Measurements from ENCODE around the gene SUCNR1. TPM values are rescaled to one million over a fixed set of nuclear protein-coding genes. Genes with fewer than 3 reads are reported as not detected.
"Not testable (repeated sequence)": the region's sequence is repeated elsewhere in the genome, so short reads cannot be mapped to it uniquely, and the experiment has no call there.

The SUCNR1 gene
- total RNA-seq, 1 donor from 2014 or later: not detected

DNA sequence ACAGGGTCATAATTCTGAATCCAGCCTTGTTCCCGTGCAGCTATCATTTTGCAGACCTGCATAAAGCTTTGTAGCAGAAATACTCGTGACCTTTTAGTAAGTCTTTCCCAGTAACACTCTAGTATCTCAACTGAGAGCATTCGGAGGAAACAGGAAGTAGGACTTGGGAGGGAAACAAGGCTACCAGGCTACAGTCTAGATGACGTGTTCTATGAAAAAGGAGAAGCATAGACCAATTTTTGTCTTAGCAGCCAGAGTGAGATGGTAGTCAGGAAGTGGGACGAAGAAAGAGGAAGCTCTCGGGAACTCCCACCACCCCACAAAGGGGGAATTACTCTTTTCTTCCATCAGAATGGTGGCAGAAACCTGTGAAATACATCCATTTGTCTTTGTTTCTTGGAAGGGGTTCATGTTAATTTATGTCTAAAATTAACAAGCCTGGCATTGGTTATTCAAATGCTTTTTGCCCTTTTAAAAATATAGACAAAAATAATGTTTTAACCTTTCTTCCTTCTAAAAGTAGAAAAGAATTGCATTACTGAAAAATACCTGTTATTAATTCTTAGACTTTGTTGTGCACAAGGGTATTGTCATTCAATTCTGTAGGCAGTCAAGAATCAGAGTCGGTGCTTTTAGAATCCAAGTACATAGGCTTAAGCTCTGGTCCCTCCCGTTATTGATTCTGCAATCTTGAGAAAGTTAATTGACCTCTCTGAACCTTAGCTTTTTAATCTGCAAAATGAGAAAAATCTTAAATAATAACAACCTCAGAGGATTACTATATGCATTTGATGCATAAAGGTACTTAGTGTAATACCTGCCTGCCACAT lies 1.6 kb upstream of the SUCNR1 start:
- DNase-seq (ENCODE audit: low read depth in 2 of 2): peak; percentile 24 to 82

DNA sequence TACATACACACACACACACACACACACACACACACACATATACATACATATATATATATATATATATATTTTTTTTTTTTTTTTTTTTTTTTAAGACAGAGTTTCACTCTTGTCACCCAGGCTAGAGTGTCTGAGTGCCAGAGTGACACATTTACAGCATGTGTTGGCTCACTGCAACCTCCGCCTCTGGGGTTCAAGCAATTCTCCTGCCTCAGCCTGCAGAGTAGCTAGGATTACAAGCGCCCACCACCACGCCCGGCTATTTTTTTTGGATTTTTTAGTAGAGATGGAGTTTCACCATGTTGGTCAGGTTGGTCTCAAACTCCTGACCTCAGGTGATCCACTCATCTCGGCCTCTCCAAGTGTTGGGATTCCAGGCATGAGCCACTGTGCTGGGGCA lies 636 bp downstream of the SUCNR1 start:
- not testable (repeated sequence) for DNase-seq (ENCODE audit: low read depth in 2 of 2)

DNA sequence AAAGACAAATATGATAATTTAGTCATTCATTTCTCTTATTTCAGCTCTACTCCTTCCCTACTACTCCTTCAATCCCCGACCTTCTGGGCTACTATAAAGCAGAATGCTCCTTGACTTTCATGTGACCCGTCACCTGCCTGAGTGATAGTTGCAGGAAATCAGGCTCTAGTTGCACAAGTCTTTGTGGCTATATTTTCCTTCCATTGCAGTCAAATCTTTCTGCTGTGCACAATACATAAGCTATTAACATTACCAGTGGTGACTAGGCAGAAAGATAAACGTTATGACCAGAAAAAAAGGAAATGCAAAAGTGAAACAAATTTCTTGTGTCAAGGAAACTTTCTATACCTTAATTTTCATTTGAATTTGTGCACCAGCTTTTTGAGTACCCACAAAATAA lies 2.3 kb downstream of the SUCNR1 start:
- DNase-seq (ENCODE audit: low read depth in 2 of 2): no peak

DNA sequence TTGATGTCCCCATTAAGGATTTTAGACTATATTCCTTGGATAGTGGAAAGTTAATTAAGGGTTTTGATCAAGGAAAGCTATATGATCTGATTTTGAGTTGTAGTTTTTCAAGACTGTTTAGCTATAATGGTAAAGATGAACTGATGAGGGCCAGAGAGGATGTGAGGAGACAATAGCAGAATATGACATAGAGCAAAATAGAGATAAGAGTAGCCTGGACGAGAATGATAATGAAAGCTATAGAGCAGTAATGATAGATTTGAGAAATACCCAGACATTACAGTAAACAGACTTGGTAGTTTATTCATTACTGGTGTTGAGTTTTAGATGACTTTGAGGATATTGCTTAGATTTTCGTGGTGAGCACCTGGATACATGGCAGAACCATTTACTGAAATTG lies 3.8 kb downstream of the SUCNR1 start:
- DNase-seq (ENCODE audit: low read depth in 2 of 2): no peak

DNA sequence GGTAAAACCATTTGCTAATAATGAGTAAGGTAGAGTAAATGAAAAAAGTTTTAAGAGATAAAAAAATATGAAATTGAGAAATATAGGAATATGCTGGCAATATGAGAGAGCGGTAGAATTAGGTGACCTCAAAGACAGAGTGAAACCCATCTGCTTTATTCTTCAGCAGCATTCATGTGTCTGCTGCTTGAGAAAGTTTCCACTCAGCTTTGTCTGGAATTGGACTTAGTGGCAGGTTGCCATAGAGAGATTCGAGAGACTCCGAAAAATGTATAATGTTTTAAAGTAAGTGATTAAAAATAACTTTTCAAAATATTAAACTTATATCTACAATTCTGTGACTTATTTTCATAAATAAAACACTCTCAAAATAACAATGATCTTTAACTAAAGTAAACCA lies 5.0 kb downstream of the SUCNR1 start:
- no peak for DNase-seq (ENCODE audit: low read depth in 2 of 2)

DNA sequence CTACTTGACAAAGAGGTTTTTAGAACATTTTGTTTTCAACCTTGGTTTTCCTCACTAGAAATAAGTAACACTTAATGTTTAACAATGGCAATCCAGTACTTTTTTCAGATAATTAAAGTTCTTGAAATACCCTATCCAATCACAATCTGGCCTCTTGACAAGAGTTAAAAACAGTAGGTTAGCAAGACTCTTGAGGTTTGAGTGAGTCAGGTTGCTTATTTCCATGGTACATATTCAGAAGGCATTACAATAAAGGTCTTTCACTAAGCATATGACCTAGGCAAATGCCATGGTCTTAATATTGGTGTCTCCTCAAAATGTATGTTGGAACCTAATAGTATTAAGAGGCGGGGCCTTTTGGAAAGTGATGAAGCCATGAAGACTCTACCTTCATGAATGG lies 5.6 kb downstream of the SUCNR1 start:
- DNase-seq (ENCODE audit: low read depth in 2 of 2): no peak

DNA sequence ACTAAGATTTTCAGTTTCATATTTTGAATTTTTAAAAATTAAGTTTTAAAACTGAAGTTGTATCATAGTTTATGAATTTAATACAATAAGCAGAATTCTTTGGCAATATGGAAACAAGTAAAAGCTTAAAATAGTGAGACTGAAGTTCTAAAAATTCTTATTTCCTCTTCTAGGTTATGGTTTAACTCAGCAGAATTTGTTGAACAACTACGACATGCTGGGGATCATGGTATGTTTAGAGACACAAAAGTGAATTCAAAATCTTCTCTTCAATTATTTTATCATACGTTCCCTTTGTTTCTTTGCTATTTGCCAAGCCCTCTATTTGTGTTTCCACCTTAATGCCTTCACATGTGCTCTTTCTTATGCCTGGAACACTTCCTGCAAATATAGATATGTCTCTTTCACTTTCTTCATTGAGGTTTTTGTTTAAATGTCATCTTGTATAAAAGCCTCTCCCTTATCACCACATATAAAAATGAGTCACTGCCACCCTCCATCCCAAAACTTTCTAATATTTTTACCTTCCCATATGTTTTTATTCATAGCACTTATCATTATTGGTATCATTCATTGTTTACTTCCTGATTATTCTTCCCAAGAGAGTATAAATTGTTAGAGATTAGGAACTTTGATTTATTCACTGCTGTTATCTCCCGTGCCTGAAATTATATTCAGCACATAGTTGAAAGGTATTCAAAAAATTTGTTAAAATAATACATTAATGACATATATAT lies 6.4 kb downstream of the SUCNR1 start:
- no peak for DNase-seq (ENCODE audit: low read depth in 2 of 2)

DNA sequence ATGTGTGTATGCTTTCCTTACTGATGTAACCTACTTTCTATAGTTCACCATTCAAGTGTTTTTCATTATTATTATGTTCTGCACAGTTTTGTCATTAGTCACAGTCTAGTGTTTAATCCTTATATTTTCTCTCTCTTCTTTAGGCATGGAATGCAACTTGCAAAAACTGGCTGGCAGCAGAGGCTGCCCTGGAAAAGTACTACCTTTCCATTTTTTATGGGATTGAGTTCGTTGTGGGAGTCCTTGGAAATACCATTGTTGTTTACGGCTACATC lies 6.9 kb downstream of the SUCNR1 start:
- no peak for DNase-seq (ENCODE audit: low read depth in 2 of 2)

DNA sequence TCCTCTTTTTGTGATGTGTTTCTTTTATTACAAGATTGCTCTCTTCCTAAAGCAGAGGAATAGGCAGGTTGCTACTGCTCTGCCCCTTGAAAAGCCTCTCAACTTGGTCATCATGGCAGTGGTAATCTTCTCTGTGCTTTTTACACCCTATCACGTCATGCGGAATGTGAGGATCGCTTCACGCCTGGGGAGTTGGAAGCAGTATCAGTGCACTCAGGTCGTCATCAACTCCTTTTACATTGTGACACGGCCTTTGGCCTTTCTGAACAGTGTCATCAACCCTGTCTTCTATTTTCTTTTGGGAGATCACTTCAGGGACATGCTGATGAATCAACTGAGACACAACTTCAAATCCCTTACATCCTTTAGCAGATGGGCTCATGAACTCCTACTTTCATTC lies 7.7 kb downstream of the SUCNR1 start:
- DNase-seq (ENCODE audit: low read depth in 2 of 2): no peak

DNA sequence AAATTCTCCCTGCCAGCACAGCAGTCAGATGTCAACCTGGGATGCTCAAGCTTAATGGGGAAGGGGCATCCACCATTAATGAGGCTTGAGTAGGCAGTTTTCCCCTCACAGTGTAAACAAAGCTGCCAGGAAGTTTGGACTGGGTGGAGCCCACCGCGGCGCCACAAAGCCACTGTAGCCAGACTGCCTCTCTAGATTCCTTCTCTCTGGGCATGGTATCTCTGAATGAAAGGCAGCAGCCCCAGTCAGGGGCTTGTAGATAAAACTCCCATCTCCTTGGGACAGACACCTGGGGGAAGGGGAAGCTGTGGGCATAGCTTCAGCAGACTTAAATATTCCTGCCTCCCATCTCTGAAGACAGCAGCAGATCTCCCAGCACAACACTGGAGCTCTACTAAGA lies 12.0 kb downstream of the SUCNR1 start:
- DNase-seq (ENCODE audit: low read depth in 2 of 2): not testable (repeated sequence)

DNA sequence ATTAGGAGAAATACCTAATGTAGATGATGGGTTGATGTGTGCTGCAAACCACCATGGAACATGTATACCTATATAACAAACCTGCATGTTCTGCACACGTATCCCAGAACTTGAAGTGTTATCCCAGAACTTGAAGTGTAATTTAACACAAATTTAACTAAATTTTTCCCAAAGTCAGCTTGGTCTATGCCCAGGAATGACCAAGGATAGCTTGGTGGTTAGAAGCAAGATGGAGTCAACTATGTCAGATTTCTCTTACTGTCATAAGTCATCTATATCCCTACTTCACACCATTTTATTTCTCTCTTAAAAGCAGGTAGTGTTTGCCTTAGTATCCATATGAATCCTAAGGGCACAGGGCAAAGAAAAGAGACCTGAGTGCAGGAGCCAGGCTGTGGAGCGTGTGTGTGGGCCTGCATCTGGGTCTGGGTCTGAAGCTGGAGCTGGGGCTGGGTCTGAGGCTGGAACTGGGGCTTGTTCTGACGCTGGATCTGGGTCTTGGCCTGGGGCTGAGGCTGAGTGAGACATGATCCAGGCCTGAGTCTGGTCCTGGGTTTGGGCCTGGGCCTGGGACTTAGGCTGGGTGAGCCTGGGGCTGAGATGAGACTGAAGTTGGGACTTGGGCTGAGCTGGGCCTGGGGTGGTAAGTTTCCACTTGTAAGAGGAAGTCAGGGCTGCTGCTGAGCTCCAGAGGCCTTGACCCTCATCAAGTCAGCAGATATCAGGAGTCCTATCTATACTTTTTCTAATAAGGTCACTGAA lies 14.2 kb downstream of the SUCNR1 start:
- not testable (repeated sequence) for DNase-seq (ENCODE audit: low read depth in 2 of 2)

DNA sequence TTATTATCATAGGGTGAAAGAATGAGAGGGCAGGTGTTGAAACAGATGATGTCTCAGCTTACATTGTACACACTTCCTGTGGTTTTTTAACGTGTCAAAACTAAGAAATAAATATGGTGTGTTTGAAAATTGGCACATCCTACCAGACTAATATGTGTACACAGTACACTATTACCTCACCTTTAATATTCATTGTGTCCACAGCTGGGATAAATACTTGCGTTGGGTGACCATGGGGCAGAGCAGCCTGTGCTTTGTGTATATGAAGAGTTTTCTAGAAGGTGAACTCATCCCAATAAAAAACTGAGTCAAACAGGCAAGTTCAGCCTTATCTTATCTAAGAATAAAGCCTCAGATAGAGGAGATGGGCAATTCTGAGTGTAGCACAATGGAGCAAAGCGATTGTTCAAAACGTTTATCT lies 17.3 kb downstream of the SUCNR1 start:
- DNase-seq (ENCODE audit: low read depth in 2 of 2): peak in 1 of 2 donors; percentile 72

DNA sequence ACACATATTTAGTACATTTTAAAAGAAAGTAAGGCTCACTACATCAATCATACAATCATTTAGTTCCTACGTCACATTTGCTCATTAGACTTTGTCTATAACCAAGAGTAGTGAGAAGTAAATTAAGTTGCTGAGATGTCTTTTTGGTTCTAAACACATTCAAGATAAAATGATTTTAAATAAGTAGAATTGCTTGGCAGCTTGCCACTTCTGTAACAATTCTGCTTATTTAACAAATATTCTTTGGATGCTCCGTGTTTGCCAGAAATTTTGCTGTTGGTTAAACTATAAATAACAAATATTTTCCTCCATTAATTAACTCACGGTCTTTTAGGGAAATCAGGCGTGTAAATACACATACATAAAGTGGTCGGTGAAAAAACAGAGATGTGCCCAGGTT lies 18.3 kb downstream of the SUCNR1 start:
- DNase-seq (ENCODE audit: low read depth in 2 of 2): no peak

DNA sequence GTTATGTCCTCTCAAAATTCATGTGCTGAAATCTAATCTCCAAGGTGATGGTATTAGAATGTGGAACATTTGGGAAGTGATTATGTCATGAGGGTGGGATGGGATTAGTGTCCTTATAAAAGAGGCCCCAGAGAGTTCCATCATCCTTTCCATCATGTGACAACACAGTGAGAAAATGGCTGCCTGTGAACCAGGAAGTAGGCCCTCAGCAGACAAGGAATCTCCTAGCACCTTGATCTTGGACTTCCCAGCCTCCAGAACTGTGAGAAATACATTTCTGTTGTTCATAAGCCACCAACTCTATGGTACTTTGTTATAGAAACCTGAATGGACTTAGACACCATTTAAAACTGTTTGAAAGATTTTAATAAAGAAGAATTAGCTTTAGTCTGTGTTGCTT lies 20.8 kb downstream of the SUCNR1 start:
- DNase-seq (ENCODE audit: low read depth in 2 of 2): no peak

DNA sequence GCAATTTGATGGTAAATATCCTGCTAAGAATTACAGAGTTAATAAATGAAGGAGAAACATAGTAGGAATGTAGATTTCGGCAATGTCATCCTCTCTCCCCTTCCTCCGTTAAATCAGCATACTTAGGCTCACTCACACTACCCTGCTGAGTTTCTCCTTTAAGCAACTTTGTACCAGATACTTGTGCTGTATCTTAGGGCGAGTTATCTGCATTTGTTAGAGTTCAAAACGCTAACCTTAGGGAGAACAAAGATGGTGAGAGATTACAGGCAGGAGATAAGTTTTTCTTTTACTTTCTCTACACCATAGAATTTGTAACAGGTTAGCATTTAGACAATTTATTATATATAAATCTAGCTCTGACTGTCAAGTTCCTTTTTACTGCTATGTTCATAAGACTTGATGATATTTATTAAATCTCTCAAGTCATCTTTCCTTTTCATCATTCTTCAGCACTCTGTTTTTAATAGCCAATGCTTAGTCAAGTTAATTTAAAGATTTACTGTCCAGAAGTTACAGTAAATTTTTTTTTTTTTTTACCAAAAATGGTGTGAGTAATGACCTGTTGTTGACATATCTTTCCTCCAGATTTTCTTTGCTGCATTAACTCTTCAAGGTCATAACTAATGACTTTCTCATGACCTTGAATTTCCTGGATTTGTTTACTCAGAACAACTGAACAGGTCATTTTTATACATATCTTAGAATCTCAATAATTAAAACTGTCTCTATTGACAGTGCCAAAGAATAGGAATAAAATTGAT lies 22.2 kb downstream of the SUCNR1 start:
- DNase-seq (ENCODE audit: low read depth in 2 of 2): peak in 1 of 2 donors; percentile 83

DNA sequence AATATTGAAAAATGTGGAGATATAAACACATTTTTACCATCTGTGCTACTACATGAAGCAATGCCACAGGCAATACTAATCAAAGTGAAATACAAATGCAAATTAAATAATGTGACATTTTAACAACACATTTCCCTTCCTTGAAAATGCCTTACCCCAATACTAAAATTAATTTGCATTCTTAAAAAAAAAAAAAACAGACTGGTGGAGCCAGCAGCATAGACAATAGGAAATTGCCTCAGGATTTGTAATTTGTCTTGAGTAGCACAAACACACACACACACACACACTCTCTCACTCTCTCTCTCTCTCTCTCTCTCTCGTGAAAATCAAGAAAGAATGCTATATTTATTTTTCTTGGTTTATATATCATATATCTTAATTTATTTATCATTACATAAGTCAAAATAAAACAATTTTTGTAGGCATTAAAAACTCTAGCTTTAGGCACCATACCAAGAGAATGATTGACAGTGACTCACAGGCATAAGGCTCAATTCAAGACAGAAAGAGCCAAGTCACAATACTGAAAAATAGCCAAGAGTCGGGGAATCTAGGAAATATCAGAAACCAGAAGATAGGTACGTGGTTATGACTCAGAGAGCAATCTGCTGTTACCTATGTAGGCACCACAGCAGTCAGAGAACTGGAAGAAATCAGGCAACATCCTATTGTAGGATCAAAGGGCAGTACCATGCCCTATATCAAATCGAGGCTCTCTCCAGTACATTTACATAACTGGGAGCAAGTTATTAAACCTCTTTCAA lies 23.0 kb downstream of the SUCNR1 start:
- peak in 1 of 2 donors; percentile 87 for DNase-seq (ENCODE audit: low read depth in 2 of 2)

DNA sequence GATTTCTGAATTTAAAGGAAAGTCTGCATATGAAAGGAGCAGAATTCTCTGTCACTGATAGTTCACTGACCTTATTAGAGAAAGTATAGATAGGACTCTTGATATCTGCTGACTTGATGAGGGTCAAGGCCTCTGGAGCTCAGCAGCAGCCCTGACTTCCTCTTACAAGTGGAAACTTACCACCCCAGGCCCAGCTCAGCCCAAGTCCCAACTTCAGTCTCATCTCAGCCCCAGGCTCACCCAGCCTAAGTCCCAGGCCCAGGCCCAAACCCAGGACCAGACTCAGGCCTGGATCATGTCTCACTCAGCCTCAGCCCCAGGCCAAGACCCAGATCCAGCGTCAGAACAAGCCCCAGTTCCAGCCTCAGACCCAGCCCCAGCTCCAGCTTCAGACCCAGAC lies 24.7 kb downstream of the SUCNR1 start:
- not testable (repeated sequence) for DNase-seq (ENCODE audit: low read depth in 2 of 2)

DNA sequence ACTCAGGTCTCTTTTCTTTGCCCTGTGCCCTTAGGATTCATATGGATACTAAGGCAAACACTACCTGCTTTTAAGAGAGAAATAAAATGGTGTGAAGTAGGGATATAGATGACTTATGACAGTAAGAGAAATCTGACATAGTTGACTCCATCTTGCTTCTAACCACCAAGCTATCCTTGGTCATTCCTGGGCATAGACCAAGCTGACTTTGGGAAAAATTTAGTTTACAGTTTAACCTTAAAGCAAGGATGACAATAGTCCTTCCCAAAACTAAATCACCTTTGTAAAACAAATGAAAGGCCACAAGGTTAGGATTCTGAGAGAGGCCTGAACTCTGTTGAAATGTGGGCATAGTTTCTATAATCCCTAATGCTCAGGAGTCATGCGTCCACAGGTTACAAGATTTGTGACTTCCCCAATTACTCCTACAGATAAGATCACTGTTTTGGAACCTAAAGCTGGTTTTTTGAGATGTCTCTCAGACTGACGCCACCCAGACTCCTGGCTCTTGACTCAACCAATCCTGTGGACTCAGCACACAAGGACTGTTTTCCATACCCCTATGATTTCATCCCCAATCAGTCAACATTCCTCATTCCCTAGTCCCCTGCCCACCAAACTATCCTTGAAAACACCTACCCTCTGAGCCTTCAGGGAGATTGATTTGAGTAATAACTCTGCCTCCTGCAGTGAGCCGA lies 25.3 kb downstream of the SUCNR1 start:
- DNase-seq (ENCODE audit: low read depth in 2 of 2): not testable (repeated sequence)

DNA sequence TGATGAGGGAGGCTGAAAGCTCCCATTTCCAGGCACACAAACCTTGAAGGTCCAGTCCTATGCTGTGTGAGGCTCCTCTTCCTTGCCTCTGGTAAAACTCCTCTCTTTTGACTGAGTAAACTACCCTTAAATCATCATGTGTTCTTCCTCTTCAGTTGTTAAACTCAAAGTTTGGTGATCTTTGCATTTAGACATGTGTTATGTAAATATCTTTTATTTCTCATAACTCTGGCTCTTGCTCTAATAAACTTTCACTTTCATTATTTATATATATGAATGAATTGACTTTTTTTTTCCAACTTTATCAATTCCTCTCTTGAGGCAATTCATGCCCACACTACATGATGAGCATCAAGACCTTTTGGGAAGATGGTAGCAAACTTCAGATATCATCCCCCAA lies 26.6 kb downstream of the SUCNR1 start:
- DNase-seq (ENCODE audit: low read depth in 2 of 2): no peak

DNA sequence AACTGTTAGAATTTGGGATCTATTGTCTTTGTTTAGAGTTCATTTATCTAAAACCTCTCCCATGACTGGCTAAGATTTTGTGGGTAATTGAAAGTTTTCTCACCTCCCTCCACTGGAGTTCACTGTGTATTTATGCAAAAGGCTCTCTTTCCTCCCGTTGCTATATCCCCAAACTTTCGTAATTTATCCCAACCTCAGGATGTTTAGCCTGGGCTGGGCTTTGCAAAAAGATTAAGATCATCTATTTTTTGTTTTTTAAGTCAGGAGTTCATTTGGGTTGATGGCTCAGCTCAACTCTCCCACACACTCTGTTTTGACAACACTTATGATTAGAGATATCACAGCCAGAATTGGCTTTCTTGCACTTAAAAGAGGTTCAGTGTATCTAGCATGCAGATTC lies 27.0 kb downstream of the SUCNR1 start:
- peak; percentile 29 to 76 for DNase-seq (ENCODE audit: low read depth in 2 of 2)

All from lung microvascular endothelial cell (primary cell).